GM12878 (cell line): Measurements from ENCODE around the gene JADE1. TPM values are rescaled to one million over a fixed set of nuclear protein-coding genes. Genes with fewer than 3 reads are reported as not detected.

Source experiments
- ATAC-seq: fragments of 200-7000 bp; cut with Tn5 transposase; 3 replicates; pipeline ENCODE4 v1.9.1; 2020; ENCODE audit warnings: mild to moderate bottlenecking, moderate library complexity
- Bru-seq: library from RNA; stranded (reverse); fragments of 400-500 nt; gene quantifications from one replicate; lab custom pipeline; 2021; lab: Mats Ljungman, UMichigan
- BruChase-seq, 2 experiments: library from RNA; stranded (reverse); fragments of 400-500 nt; gene quantifications; one replicate each; lab custom pipeline; 2021; lab: Mats Ljungman, UMichigan
- BruUV-seq: library from RNA; stranded (reverse); fragments of 400-500 nt; replicated peaks from 2 replicates; lab custom pipeline; 2021; lab: Mats Ljungman, UMichigan
- CTCF ChIA-PET: fragments of 300-600 bp; sonication (Branson Sonifier 250); formaldehyde crosslinking; extraction: SDS; loops from one replicate; lab custom pipeline; 2021; ENCODE audit warnings: inconsistent platforms; lab: Yijun Ruan, JAX
- POLR2A ChIA-PET: fragments of 350-600 bp; formaldehyde crosslinking; extraction: SDS; loops from one replicate; lab custom pipeline; 2021; ENCODE audit warnings: inconsistent platforms; lab: Charles Lee
- RAD21 ChIA-PET: fragments of 300-600 bp; sonication (Branson Sonifier 250); formaldehyde crosslinking; loops from one replicate; lab custom pipeline; 2023; ENCODE audit warnings: antibody characterized with exemption; ENCODE audit not compliant: unreplicated experiment; lab: Charles Lee
- SMC1A ChIA-PET: fragments of 300-600 bp; sonication (Branson Sonifier 250); formaldehyde crosslinking; loops from one replicate; lab custom pipeline; 2023; ENCODE audit not compliant: unreplicated experiment, uncharacterized antibody; lab: Charles Lee
- DNase-seq: peaks from one replicate; pipeline ENCODE4 v3.0.0-alpha.2; 2011; ENCODE audit warnings: low read depth, low spot score
- FAIRE-seq: peaks from 3 replicates; lab custom pipeline; 2011; peaks lifted over from hg19 to GRCh38; lab: Jason Lieb, UNC
- H2AFZ ChIP-seq: 2 replicates; pipeline ENCODE4 v1.6.0; 2011; ENCODE audit warnings: low read depth, low read length, control low read depth; ENCODE audit not compliant: control insufficient read depth
- H3K27ac ChIP-seq: 2 replicates; pipeline ENCODE4 v1.5.1; 2011; ENCODE audit warnings: control low read depth; ENCODE audit not compliant: control insufficient read depth, insufficient read depth
- H3K27me3 ChIP-seq, 2 experiments: replicated peaks in 1 of 2; 2 replicates each; pipeline versions ENCODE4 v1.6.0 to v1.6.1; 2011; ENCODE audit warnings: low read length in 1 of 2; ENCODE audit not compliant: control insufficient read depth in 2 of 2, insufficient read depth in 2 of 2
- H3K36me3 ChIP-seq, 2 experiments: 2 replicates each; pipeline ENCODE4 v1.5.1; 2011; ENCODE audit warnings: low read length in 1 of 2; ENCODE audit not compliant: control insufficient read depth in 2 of 2, insufficient read depth in 2 of 2
- H3K4me1 ChIP-seq: 2 replicates; pipeline ENCODE4 v1.6.1; 2011; ENCODE audit warnings: mild to moderate bottlenecking, low read length, moderate library complexity, mixed read lengths; ENCODE audit not compliant: control insufficient read depth, insufficient read depth
- H3K4me2 ChIP-seq: 2 replicates; pipeline ENCODE4 v1.6.0; 2011; ENCODE audit warnings: control low read depth; ENCODE audit not compliant: control insufficient read depth, insufficient read depth
- H3K4me3 ChIP-seq: fragments of 200-600 bp; sonication (generic); 2 replicates; pipeline ENCODE4 v1.5.1; 2016
- H3K79me2 ChIP-seq: 2 replicates; pipeline ENCODE4 v1.6.0; 2011; ENCODE audit warnings: low read length; ENCODE audit not compliant: control insufficient read depth, insufficient read depth
- H3K9ac ChIP-seq: 2 replicates; pipeline ENCODE4 v1.8.0; 2011; ENCODE audit warnings: low read length, control low read depth, mixed read lengths; ENCODE audit not compliant: control insufficient read depth, insufficient read depth
- H3K9me3 ChIP-seq: replicated peaks from 3 replicates; pipeline ENCODE4 v1.5.1; 2011; ENCODE audit warnings: mild to moderate bottlenecking, low read length; ENCODE audit not compliant: control insufficient read depth, insufficient read depth
- H4K20me1 ChIP-seq: 2 replicates; pipeline ENCODE4 v1.6.0; 2011; ENCODE audit not compliant: control insufficient read depth, insufficient read depth
- ATF7 ChIP-seq: fragments of 450-650 bp; IDR thresholded peaks from 2 replicates; pipeline ENCODE4 v1.6.1; 2016; ENCODE audit warnings: low read depth, mild to moderate bottlenecking
- CBFB ChIP-seq: IDR thresholded peaks from 2 replicates; pipeline ENCODE4 v1.6.1; 2016; ENCODE audit warnings: antibody characterized with exemption, low read depth
- CHD4 ChIP-seq: fragments of 200-600 bp; sonication (generic); IDR thresholded peaks from 2 replicates; pipeline ENCODE4 v1.6.1; 2016; ENCODE audit warnings: mild to moderate bottlenecking
- FOS ChIP-seq: IDR thresholded peaks from 3 replicates; pipeline ENCODE4 v1.6.1; 2011; ENCODE audit warnings: borderline replicate concordance; ENCODE audit not compliant: insufficient read length; ENCODE audit errors: extremely low read depth
- NFIC ChIP-seq: IDR thresholded peaks from 2 replicates; pipeline ENCODE4 v1.6.1; 2012; ENCODE audit warnings: low read depth, mild to moderate bottlenecking, inconsistent platforms, low read length, moderate library complexity
- NKRF ChIP-seq: fragments of 450-650 bp; conservative IDR thresholded peaks from 2 replicates; pipeline ENCODE4 v1.6.1; 2017; ENCODE audit warnings: mild to moderate bottlenecking, moderate library complexity
- NRF1 ChIP-seq: conservative IDR thresholded peaks from 2 replicates; pipeline ENCODE4 v1.6.1; 2011; ENCODE audit warnings: mild to moderate bottlenecking, low read depth, low read length, improper control_type of control experiment
- RELA ChIP-seq: fragments of 450-650 bp; IDR thresholded peaks from 2 replicates; pipeline ENCODE4 v1.8.0; 2014; ENCODE audit warnings: borderline replicate concordance; ENCODE audit not compliant: partially characterized antibody
- SREBF1 ChIP-seq: IDR thresholded peaks from 2 replicates; pipeline ENCODE4 v1.6.1; 2012; ENCODE audit warnings: mild to moderate bottlenecking, low read length
- TCF7 ChIP-seq: IDR thresholded peaks from 2 replicates; pipeline ENCODE4 v1.6.1; 2014; ENCODE audit warnings: antibody characterized with exemption, borderline replicate concordance
- USF1 ChIP-seq: IDR thresholded peaks from 2 replicates; pipeline ENCODE4 v1.6.1; 2011; ENCODE audit warnings: borderline replicate concordance, low read depth, mild to moderate bottlenecking, moderate library complexity, mixed read lengths, low read length; ENCODE audit not compliant: insufficient read depth; ENCODE audit errors: extremely low read length
- YY1 ChIP-seq: IDR thresholded peaks from 2 replicates; pipeline ENCODE4 v1.6.1; 2011; ENCODE audit warnings: low read depth, mild to moderate bottlenecking, low read length
- ZNF207 ChIP-seq: fragments of 450-650 bp; IDR thresholded peaks from 2 replicates; pipeline ENCODE4 v1.6.1; 2014; ENCODE audit warnings: antibody characterized with exemption, mild to moderate bottlenecking, borderline replicate concordance
- ZNF24 ChIP-seq: fragments of 450-650 bp; IDR thresholded peaks from 2 replicates; pipeline ENCODE4 v1.6.1; 2017; ENCODE audit warnings: antibody characterized with exemption, mild to moderate bottlenecking
- ZNF384 ChIP-seq: IDR thresholded peaks from 2 replicates; pipeline ENCODE4 v1.6.1; 2012; ENCODE audit warnings: low read depth, mild to moderate bottlenecking, low read length, improper control_type of control experiment, borderline replicate concordance
- WGBS: methylation state at CpG from one replicate; pipeline ENCODE4 v1.1.6; 2016; ENCODE audit warnings: low lambda C conversion rate; ENCODE audit not compliant: insufficient replicate concordance, insufficient coverage; ENCODE audit errors: missing lambda C conversion rate; 5-methylcytosine and 5-hydroxymethylcytosine counted together
- in situ Hi-C: fragments of 300-500 bp; cut with MboI; formaldehyde crosslinking; loops from 9 replicates; pipeline ENCODE4 v1.14.3; 2018; ENCODE audit warnings: mixed read lengths
- intact Hi-C: fragments of 100-400 bp; cut with micrococcal nuclease; formaldehyde crosslinking; loops from one replicate; pipeline ENCODE4 v1.14.2; 2022; ENCODE audit not compliant: unreplicated experiment
- long read RNA-seq, 2 experiments: library from polyadenylated mRNA; unstranded; transcript quantifications; one replicate each; pipeline ENCODE4 v2.0.0, GENCODE V29; 2019 to 2020
- polyA minus RNA-seq, 3 experiments: library from RNA; depleted of rRNA, polyadenylated mRNA; stranded (reverse); fragments of >200 nt; gene quantifications; 2 replicates each; pipeline ENCODE4 v1.2.3, GENCODE V29; 2011
- polyA plus RNA-seq, 11 experiments: library from polyadenylated mRNA; depleted of rRNA in 4 of 11; unstranded in 6 of 11; stranded (reverse) in 5 of 11; fragments of >200 nt; fragmentation: Nextera tagmentation in 4 of 11; fragmentation: Illumina TruSeq in 1 of 11; extraction: Ambion mirVana in 4 of 11; extraction: Trizol in 1 of 11; gene quantifications; 1 replicate in 1 of 11; 2 replicates in 10 of 11; pipeline versions ENCODE4 v1.2.1 to v1.2.3, GENCODE V29; 2011 to 2016; ENCODE audit warnings: inconsistent platforms in 2 of 11, missing spikeins in 2 of 11, low read depth in 1 of 11
- total RNA-seq, 4 experiments: library from RNA; depleted of rRNA in 3 of 4; stranded (reverse); fragments of >200 nt in 3 of 4; fragmentation: Illumina TruSeq in 1 of 4; extraction: Trizol in 1 of 4; gene quantifications; 2 replicates each; pipeline versions ENCODE4 v1.2.1 to v1.2.3, GENCODE V29; 2013 to 2021

JADE1 gene
- total RNA-seq (2013; cell fraction: nucleolus; rRNA removed), result 38.3 and 39.7 TPM in 2 replicates
- total RNA-seq (2014; rRNA removed), result 16.5 TPM in 2 replicates
- 17.2 and 17.8 TPM in 2 replicates for total RNA-seq (2014; rRNA removed; fragmentation: Illumina TruSeq; extraction: Trizol)
- total RNA-seq (2021), result 22.4 and 27.2 TPM in 2 replicates
- polyA plus RNA-seq (2011; ENCODE audit: low read depth), result 9.6 TPM
- polyA plus RNA-seq (2011; rRNA removed), result 15.0 and 15.2 TPM in 2 replicates
- polyA plus RNA-seq (2011; cell fraction: cytosol; rRNA removed), result 11.4 and 12.2 TPM in 2 replicates
- polyA plus RNA-seq (2011; cell fraction: nucleus; rRNA removed), result 20.8 and 25.7 TPM in 2 replicates
- 12.5 and 13.0 TPM in 2 replicates for polyA plus RNA-seq (2012)
- 14.4 and 17.9 TPM in 2 replicates for polyA plus RNA-seq (2014; fragmentation: Illumina TruSeq; extraction: Trizol)
- polyA plus RNA-seq (2014; fragmentation: Nextera tagmentation; extraction: Ambion mirVana), result 1 to 10 TPM; 5.9 to 6.3 TPM
- 11.8 and 13.6 TPM in 2 replicates for polyA plus RNA-seq (2014; rRNA removed)
- 10 to 100 TPM; 18.6 to 19.4 TPM for polyA plus RNA-seq (2016; fragmentation: Nextera tagmentation; extraction: Ambion mirVana)
- polyA minus RNA-seq (2011; rRNA and poly(A)+ RNA removed), result 25.3 and 25.9 TPM in 2 replicates
- 9.2 and 10.0 TPM in 2 replicates for polyA minus RNA-seq (2011; cell fraction: cytosol; rRNA and poly(A)+ RNA removed)
- 11.4 and 23.8 TPM in 2 replicates for polyA minus RNA-seq (2011; cell fraction: nucleus; rRNA and poly(A)+ RNA removed)
- Bru-seq, nascent RNA, result percentile 84 among the genes with signal in this experiment
- BruChase-seq, experiment 1, labeled RNA remaining after a 6-hour chase, result percentile 74 among the genes with signal in this experiment
- percentile 77 among the genes with signal in this experiment for BruChase-seq, experiment 2, labeled RNA remaining after a 2-hour chase
- long read RNA-seq, experiment 1, full-length matches to known transcripts, result 12 of 20 reads
- long read RNA-seq, experiment 1, partial matches to known transcripts, result 3 of 20 reads
- long read RNA-seq, experiment 1, other reads (novel, unspliced or antisense), result 5 of 20 reads
- long read RNA-seq, experiment 2, full-length matches to known transcripts, result 21 of 59 reads
- long read RNA-seq, experiment 2, partial matches to known transcripts, result 27 of 59 reads
- long read RNA-seq, experiment 2, other reads (novel, unspliced or antisense), result 11 of 59 reads

- ATAC-seq (peak; percentile 69), DNase-seq (no peak), FAIRE-seq (peak; percentile 99)
- TSS peak; percentile 65 for BruUV-seq
- Histone ChIP-seq H3K4me2 (peak within 1 kb of the TSS; percentile 92), H3K4me1 (no peaks in the 10 kb centered on the region), H2AFZ (peak within 1 kb of the TSS; percentile 79), H3K27me3 (no peaks in the 10 kb centered on the region), H3K9ac (peak within 1 kb of the TSS; percentile 93), H4K20me1 (no peaks in the 10 kb centered on the region), H3K27ac (peak within 1 kb of the TSS; percentile 97), H3K4me3 (peak within 1 kb of the TSS; percentile 99), H3K79me2 (peaks cover 34% of the 10 kb centered on the region), H3K36me3 (no peaks in the 10 kb centered on the region), H3K9me3 (no peaks in the 10 kb centered on the region)
- ChIA-PET SMC1A (interaction anchor here (0.6 to 1.5 kb wide), 10 partner anchors 18 to 359 kb away, joined by 3 to 5 read pairs (median 3); no protein-coding TSS in a partner anchor), POLR2A (interaction anchor here (0.6 to 1.2 kb wide), 10 partner anchors 15 to 390 kb away, joined by 3 to 9 read pairs (median 4); partner anchors contain the start of gene SCLT1), RAD21 (interaction anchor here (0.5 to 2.1 kb wide), 25 partner anchors 11 to 1792 kb away, joined by 3 to 15 read pairs (median 3); no protein-coding TSS in a partner anchor), CTCF (interaction anchor here (0.6 to 2.0 kb wide), 15 partner anchors 19 to 619 kb away, joined by 3 to 13 read pairs (median 4); no protein-coding TSS in a partner anchor)
- in situ Hi-C loops (loop anchor here (5.0 to 10.0 kb wide), 3 partner anchors 285 to 525 kb away; partner anchors contain the start of genes C4orf33, PGRMC2 and SCLT1), intact Hi-C loops (loop anchor here (1.0 to 5.0 kb wide), 8 partner anchors 27 to 842 kb away; partner anchors contain the start of genes ABHD18, MFSD8, PGRMC2 and SCLT1)
- under 1% methylated on average over 68 of the region's 91 CpGs for WGBS
- TF ChIP-seq ZNF24 (peak; percentile 66), TCF7 (no peak), FOS (no peak), CHD4 (no peak), NRF1 (0 out of 2 replicates have a peak, but pooled peaks have one; percentile 21), ZNF207 (no peak), YY1 (peak; percentile 65), SREBF1 (no peak), RELA (peak; percentile 57), CBFB (peak; percentile 63; the same call in 1 of the 2 replicates), ZNF384 (peak; percentile 14; the same call in 1 of the 2 replicates), ATF7 (peak; percentile 85), USF1 (no peak), NFIC (no peak), NKRF (peak; percentile 73; the same call in 1 of the 2 replicates)
These were observed at the start of gene JADE1 for GRCh38 chr4:128809477-128810330. Gene JADE1, plus strand, starts transcription at chr4:128809700. Its CDS starts 22,059 bp downstream, at chr4:128831759.
